ENCODE data around the gene MYH16. TPM values are rescaled to one million over a fixed set of nuclear protein-coding genes. Genes with fewer than 3 reads are reported as not detected.
"Not testable (repeated sequence)": the region's sequence is repeated elsewhere in the genome, so short reads cannot be mapped to it uniquely, and the experiment has no call there.

MYH16 gene
- total and polyA plus RNA-seq, 9 of the 15 experiments (the other 6 are each of a cell fraction or from before 2014, with no cell fraction given), result 0.09 TPM; not detected in 8

DNA sequence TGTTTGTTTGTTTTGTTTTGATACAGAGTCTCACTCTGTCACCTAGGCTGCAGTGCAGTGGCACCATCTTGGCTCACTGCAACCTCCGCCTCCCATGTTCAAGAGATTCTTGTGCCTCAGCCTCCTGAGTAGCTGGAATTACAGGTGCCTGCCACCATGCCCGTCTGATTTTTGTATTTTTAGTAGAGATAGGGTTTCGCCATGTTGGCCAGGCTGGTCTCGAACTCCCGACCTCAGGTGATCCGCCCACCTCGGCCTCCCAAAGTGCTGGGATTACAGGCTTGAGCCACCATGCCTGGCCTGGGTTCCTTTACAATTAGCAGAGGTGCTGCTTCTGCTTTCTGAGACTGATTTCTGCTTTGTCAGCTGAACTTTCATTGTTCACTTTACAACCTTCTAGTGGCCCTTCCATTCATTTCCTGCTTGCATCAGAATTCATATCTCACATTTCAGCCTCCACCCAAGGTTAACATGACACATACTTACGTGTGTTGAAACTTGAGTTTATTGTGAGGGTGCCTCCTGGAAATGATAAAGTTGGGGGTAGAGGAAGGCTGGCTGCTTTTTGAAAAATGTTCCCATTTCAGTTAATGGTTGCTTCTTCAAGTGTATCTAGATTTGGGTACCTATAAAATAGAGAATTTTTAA, 57.8 kb downstream of the MYH16 start (continued):
- TF ChIP-seq POLR2H (tag; IDR thresholded peaks at IDR 0.05; ENCODE audit: low read depth) (peak; percentile 97), YY1 (IDR thresholded peaks at IDR 0.05; ENCODE audit: borderline replicate concordance in 1 of 3, control insufficient read depth in 1 of 3, extremely low read depth in 1 of 3, insufficient read depth in 3 of 3, insufficient read length in 1 of 3, insufficient replicate concordance in 2 of 3, low read depth in 1 of 3, low read length in 2 of 3) (peak in 1 of 3 experiments; percentile 66), DACH1 (IDR thresholded peaks at IDR 0.05; ENCODE audit: partially characterized antibody) (peak; percentile 31), UBTF (IDR thresholded peaks at IDR 0.05; ENCODE audit: borderline replicate concordance in 1 of 2, low read depth in 2 of 2, low read length in 2 of 2) (0 out of 4 replicates have a peak, but pooled peaks of 1 of the 2 experiments have one; percentile 1), GABPB1 (CRISPR knock-in tag; IDR thresholded peaks at IDR 0.05) (0 out of 2 replicates have a peak, but pooled peaks have one; percentile 36), ZNF3 (CRISPR knock-in tag; IDR thresholded peaks at IDR 0.05) (peak; percentile 76), ZSCAN29 (IDR thresholded peaks at IDR 0.05) (0 out of 2 replicates have a peak, but pooled peaks have one; percentile 42), HDAC2 (IDR thresholded peaks at IDR 0.05) (peak; percentile 94), NR2C1 (IDR thresholded peaks at IDR 0.05) (peak; percentile 58; the same call in 1 of the 2 replicates), MTA3 (IDR thresholded peaks at IDR 0.05; ENCODE audit: borderline replicate concordance) (peak; percentile 70; the same call in 1 of the 2 replicates), NFATC3 (IDR thresholded peaks at IDR 0.05) (0 out of 2 replicates have a peak, but pooled peaks have one; percentile 60), MAZ (CRISPR knock-in tag; conservative IDR thresholded peaks at IDR 0.05 in 1 of 2, IDR thresholded peaks at IDR 0.05 in 1 of 2) (0 out of 4 replicates have a peak, but pooled peaks of 1 of the 2 experiments have one; percentile 21), JUND (IDR thresholded peaks at IDR 0.05; ENCODE audit: borderline replicate concordance, low read depth, low read length) (peak; percentile 86), JUND (tag; IDR thresholded peaks at IDR 0.05; ENCODE audit: borderline replicate concordance, low read depth, low read length) (peak; percentile 62; the same call in 1 of the 3 replicates), SPI1 (IDR thresholded peaks at IDR 0.05; ENCODE audit: borderline replicate concordance, low read depth, low read length) (peak; percentile 40; the same call in 1 of the 2 replicates), ZNF589 (CRISPR knock-in tag; IDR thresholded peaks at IDR 0.05; ENCODE audit: low read depth) (peak; percentile 40; the same call in 1 of the 2 replicates), MCM7 (IDR thresholded peaks at IDR 0.05) (0 out of 4 replicates have a peak, but pooled peaks of 1 of the 2 experiments have one; percentile 50), HDAC1 (IDR thresholded peaks at IDR 0.05) (peak in 1 of 2 experiments; percentile 84; a peak in 2 of 4 replicates), TEAD4 (IDR thresholded peaks at IDR 0.05; ENCODE audit: low read length) (peak; percentile 68), SMARCA5 (IDR thresholded peaks at IDR 0.05) (peak; percentile 83)
- TF ChIP-seq, protein P1, sequence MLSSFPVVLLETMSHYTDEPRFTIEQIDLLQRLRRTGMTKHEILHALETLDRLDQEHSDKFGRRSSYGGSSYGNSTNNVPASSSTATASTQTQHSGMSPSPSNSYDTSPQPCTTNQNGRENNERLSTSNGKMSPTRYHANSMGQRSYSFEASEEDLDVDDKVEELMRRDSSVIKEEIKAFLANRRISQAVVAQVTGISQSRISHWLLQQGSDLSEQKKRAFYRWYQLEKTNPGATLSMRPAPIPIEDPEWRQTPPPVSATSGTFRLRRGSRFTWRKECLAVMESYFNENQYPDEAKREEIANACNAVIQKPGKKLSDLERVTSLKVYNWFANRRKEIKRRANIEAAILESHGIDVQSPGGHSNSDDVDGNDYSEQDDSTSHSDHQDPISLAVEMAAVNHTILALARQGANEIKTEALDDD (IDR thresholded peaks at IDR 0.05), result 0 out of 2 replicates have a peak, but pooled peaks have one; percentile 36
- TF ChIP-seq NR2C1 (tag; IDR thresholded peaks at IDR 0.05); TEAD4 (CRISPR knock-in tag; IDR thresholded peaks at IDR 0.05; ENCODE audit: borderline replicate concordance): not testable (repeated sequence)

Data from K562 (cell line).